HG03457 (cell line): ENCODE measurements around the gene ZDHHC16.
"Not testable (repeated sequence)": the region's sequence is repeated elsewhere in the genome, so short reads cannot be mapped to it uniquely, and the experiment has no call there.

ENCODE experiments used
- ATAC-seq: cut with Tn5 transposase; IDR thresholded peaks from one replicate; pipeline ENCODE4 v1.9.1; 2021; ENCODE audit warnings: moderate number of reproducible peaks; ENCODE audit not compliant: unreplicated experiment

The ZDHHC16 gene

DNA sequence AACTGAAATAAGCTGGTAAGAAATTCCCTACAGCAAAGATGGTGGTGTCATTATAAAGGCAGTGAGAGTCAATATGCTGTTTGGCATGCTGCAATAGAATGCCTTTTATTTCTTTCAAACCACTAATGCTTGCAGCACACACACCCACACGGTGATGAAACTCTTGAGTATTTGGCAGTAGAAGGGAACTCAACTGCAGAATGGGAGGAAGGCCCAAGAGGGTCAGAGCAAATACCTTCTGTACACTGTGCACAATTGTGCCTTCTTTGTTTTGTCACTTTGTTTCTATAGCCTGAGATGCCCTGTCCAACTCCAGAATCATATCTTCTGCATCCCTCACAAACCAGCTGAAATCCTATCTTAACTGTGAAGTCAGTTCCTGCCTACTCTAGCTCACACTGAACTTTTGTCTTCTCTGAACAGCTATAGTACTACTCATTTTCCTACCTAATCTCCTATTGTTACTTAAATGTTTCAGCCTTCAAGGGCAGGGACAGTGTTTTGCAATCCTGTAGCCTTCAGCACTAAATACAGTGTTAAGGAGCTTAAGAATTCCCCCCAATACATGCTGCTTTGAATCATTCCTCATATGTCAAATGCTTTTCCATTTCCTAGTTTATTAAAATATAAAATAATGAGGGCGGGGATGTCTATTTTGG, 30.1 kb downstream of the ZDHHC16 start:
- no peak for ATAC-seq

GRCh38 chr10:97479410-97479809, 33.4 kb downstream of the ZDHHC16 start:
- not testable (repeated sequence) for ATAC-seq

DNA sequence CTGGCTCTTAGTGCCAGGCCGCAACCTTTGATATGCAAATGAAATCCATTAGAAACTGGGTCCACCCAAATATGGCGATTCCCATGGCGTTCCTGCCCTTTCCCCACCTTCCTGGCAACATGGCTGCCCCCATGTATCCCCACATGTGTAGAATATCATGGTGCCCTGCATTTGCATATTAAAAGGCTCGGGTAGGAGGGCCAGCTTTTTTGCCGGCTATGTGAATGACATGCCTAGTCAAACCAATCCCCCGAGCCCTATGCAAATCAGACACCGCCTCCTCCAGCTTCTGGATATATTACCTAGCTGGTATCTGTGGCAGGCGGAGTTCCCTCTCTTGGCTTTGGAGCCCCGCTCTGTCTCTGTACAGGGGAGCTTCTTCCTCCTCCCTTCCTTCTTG, 34.0 kb downstream of the ZDHHC16 start:
- no peak for ATAC-seq

DNA sequence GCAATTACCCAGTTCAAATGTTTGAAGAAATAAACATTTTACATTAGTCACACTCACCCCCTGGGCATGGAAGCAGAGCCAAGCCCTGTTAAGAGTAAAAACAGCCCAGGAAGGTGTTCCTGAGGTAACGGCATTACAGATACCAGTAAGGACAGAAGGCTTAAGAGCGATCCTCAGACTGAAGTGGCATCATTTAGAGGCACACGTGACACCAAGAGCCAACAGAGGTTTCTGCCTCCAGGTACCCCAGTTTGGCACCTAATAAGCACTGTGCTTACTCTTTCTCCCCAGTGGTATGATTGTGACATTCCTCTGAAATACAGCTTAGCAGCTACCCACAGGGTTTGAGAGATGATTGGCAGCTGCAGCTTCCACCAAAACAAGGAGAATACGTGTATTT, 35.1 kb downstream of the ZDHHC16 start:
- ATAC-seq, result no peak

- ATAC-seq, result no peak
Observed at GRCh38 chr10:97482381-97482780, 36.4 kb downstream of the ZDHHC16 start.

- no peak for ATAC-seq
Observed at GRCh38 chr10:97483506-97483905, 37.5 kb downstream of the ZDHHC16 start.

DNA sequence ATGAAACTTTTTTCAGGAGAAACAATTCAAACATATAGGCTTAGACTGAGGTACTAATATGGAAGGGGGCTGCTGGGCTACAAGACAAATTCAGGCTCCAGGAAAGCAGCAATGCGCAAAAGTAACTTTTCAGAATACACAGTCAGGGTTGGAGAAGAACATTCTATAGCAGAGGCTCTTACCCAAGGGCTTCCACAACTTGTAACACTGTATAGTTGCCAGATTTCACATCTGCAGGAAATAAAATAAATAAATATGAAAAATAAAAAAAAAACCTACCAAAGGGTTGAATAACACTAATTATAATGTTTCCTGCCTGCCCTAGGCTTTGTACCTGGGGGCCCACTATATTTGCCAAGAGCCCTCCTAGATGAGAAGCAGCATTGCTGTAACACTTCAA, 37.9 kb downstream of the ZDHHC16 start:
- ATAC-seq, result no peak

GRCh38 chr10:97485647-97486281, 39.8 kb downstream of the ZDHHC16 start:
- no peak for ATAC-seq

- ATAC-seq, result no peak
Observed at GRCh38 chr10:97490592-97490991, 44.6 kb downstream of the ZDHHC16 start.

GRCh38 chr10:97494151-97494550, 48.2 kb downstream of the ZDHHC16 start:
- ATAC-seq, result no peak

GRCh38 chr10:97494863-97495506, 49.0 kb downstream of the ZDHHC16 start:
- ATAC-seq, result no peak

DNA sequence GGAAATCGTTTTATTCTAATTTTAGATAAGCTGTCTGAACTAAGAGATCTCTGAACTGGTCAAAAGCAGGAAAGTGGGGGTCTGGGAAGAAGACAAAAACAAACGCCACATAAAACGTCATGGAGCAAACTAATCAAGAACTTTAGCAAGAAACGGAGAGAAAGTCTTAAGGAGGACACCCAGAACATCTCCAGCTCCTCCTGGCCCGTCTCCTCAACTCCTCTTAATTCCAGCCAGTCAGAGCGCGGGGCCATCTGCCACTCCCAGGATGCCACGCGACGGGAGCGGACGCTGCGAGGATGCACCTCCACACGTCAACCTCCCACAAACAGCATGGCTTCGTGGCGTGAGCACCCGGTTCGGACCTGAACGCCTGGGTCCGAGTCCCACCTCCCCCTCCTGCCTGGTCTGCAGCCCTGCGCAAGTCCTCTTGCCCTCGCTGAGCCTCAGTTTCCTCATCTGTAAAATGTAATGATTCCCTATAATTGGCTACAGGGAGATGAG, 51.6 kb downstream of the ZDHHC16 start:
- ATAC-seq, result no peak

DNA sequence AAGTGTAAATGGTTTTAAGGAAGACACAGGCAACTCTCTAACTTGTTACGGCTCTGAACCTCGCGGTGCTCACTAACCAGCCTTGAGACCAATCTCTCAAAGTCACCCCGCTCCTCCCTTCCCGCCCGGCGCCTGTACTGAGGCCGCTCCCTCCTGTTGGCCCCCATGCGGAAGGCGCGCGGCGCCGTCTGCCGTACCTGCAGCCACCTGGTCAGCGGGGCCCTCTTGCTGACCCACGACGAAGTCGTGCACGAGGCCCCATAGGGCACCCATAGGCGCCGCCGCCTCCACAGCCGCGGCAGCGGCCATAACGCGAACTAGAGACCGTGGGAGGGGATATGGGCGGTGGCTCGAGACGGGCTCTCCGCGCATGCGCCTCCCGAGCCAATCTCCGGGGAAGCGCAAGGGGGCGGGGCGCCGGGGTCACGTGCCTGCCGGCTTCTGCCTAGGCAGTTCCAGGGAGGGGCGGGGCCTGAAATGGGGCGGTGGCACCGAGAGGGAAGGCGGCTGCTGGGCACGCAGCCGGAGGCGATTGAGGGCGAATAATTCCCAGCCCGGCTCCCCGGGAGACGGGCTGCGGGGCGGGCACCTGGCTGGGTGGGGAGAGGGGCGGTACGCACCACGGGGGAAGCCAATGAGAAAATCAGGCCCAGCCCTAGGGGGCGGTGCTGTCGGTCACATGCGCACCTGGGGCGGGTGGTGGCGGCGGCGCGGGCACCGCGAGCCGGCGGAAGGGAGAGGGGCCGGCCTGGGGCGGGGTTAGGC, 52.3 kb downstream of the ZDHHC16 start, which contains the start of gene MMS19:
Gene MMS19 (minus strand): TSS at position 347 of the 765 bp plus-strand sequence. CDS start 38 bp downstream, at position 309.
- peak; percentile 84 for ATAC-seq

DNA sequence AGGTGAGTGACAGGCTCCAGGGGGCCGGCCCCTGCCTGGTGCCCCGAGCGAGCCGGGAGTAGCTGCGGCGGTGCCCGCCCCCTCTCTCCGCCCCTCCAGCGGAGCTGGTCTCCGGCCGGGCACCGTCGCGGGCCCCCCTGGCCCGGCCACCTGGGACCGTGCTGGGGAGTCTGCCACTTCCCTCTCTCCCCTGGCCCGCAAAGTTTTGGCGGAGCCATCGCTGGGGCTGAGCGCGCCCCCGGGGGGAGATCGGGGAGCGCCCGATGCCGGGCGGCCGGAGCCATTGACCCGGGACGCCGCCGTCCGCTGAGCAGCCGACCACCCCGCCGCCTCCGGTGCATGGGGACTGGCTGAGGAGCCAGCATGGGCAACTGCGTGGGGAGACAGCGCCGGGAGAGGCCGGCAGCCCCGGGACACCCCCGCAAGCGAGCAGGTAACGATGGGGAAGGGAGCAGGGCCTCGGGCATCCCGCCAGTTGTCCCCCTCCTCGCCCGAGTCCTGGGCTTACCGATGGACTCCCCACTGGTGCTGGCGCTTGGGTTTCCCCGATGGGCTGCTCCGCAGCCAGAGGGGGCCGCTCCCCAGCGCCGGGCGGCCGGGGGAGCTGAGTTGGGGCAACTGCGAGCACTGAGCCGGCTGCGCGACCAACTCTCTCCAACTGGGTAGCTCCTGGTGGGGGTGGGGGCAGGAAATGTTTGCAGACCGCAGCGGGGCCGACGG, 53.0 kb downstream of the ZDHHC16 start, which contains the start of gene UBTD1:
Gene UBTD1 (plus strand): TSS at position 84 of the 720 bp plus-strand sequence. CDS start 280 bp downstream, at position 364.
- peak; percentile 3 for ATAC-seq

GRCh38 chr10:97499561-97500296, 53.8 kb downstream of the ZDHHC16 start:
- no peak for ATAC-seq

- ATAC-seq, result no peak
Observed at GRCh38 chr10:97500297-97500575, 54.3 kb downstream of the ZDHHC16 start.

DNA sequence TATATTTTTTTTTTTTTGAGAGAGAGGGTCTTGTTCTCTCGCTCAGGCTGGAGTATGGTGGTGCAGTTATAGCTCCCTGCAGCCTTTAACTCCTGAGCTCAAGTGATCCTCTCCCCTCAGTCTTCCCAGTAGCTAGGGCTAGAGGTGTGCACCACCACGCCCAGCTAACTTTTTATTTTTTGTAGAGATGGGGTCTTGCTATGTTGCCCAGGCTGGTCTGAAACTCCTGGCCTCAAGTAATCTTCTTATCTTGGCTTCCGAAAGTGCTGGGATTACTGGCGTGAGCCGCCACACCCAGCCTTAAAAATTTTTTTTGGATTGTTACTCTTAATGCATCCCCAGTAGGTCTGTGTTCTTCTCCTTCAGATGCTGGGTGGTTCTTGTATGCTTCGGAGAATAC, 56.9 kb downstream of the ZDHHC16 start:
- no peak for ATAC-seq

- ATAC-seq, result no peak
Observed at GRCh38 chr10:97503406-97503805, 57.4 kb downstream of the ZDHHC16 start.

- ATAC-seq, result no peak
Observed at GRCh38 chr10:97505152-97505551, 59.2 kb downstream of the ZDHHC16 start.
